ENCODE measurements around the gene DGKE.
A peak's percentile ranks its signal among the peaks of the same experiment; 100 is the strongest.

DGKE gene

GRCh38 chr17:56815711-56816110 is 18.2 kb upstream of the DGKE start:
- no peak for DNase-seq (ENCODE audit: low read depth)

GRCh38 chr17:56817066-56817465 is 16.9 kb upstream of the DGKE start:
- no peak for DNase-seq (ENCODE audit: low read depth)

GRCh38 chr17:56819030-56819429 is 14.9 kb upstream of the DGKE start:
- DNase-seq (ENCODE audit: low read depth) = no peak

- DNase-seq (ENCODE audit: low read depth) = peak; percentile 54
Measured at GRCh38 chr17:56819431-56820145, 14.4 kb upstream of the DGKE start.

GRCh38 chr17:56820207-56820606 is 13.7 kb upstream of the DGKE start:
- no peak for DNase-seq (ENCODE audit: low read depth)

- no peak for DNase-seq (ENCODE audit: low read depth)
Measured at GRCh38 chr17:56821847-56822534, 12.0 kb upstream of the DGKE start.

- DNase-seq (ENCODE audit: low read depth) = no peak
Measured at GRCh38 chr17:56822725-56823124, 11.2 kb upstream of the DGKE start.

GRCh38 chr17:56823848-56824247 is 10.1 kb upstream of the DGKE start:
- DNase-seq (ENCODE audit: low read depth) = no peak

GRCh38 chr17:56824503-56824902 is 9.4 kb upstream of the DGKE start:
- DNase-seq (ENCODE audit: low read depth) = no peak

GRCh38 chr17:56826611-56827414 is 7.1 kb upstream of the DGKE start:
- DNase-seq (ENCODE audit: low read depth) = no peak

- no peak for DNase-seq (ENCODE audit: low read depth)
Measured at GRCh38 chr17:56830726-56831368, 3.1 kb upstream of the DGKE start.

GRCh38 chr17:56831369-56832095 is 2.4 kb upstream of the DGKE start:
- DNase-seq (ENCODE audit: low read depth) = no peak

GRCh38 chr17:56832446-56832845 is 1.5 kb upstream of the DGKE start:
- no peak for DNase-seq (ENCODE audit: low read depth)

- peak; percentile 53 for DNase-seq (ENCODE audit: low read depth)
Measured at GRCh38 chr17:56833057-56833808, 718 bp upstream of the DGKE start.

GRCh38 chr17:56834380-56835263 is 671 bp downstream of the DGKE start:
- peak; percentile 51 for DNase-seq (ENCODE audit: low read depth)

GRCh38 chr17:56835264-56835585 is 1.3 kb downstream of the DGKE start:
- no peak for DNase-seq (ENCODE audit: low read depth)

- DNase-seq (ENCODE audit: low read depth) = no peak
Measured at GRCh38 chr17:56838687-56839086, 4.7 kb downstream of the DGKE start.

- DNase-seq (ENCODE audit: low read depth) = no peak
Measured at GRCh38 chr17:56842577-56842976, 8.6 kb downstream of the DGKE start.

GRCh38 chr17:56845934-56846333 is 12.0 kb downstream of the DGKE start:
- DNase-seq (ENCODE audit: low read depth) = no peak

- DNase-seq (ENCODE audit: low read depth) = no peak
Measured at GRCh38 chr17:56847106-56847505, 13.2 kb downstream of the DGKE start.
